Osteoblast (primary cell): ENCODE data around the gene MBD6. TPM values are rescaled to one million over a fixed set of nuclear protein-coding genes. Genes with fewer than 3 reads are reported as not detected.
"Not testable (repeated sequence)": the region's sequence is repeated elsewhere in the genome, so short reads cannot be mapped to it uniquely, and the experiment has no call there.

ENCODE experiments used
- DNase-seq: peaks from one replicate; pipeline ENCODE4 v3.0.0; 2011; ENCODE audit warnings: low spot score, mixed read lengths; ENCODE audit not compliant: insufficient read length; ENCODE audit errors: missing footprints
- H2AFZ ChIP-seq: 2 replicates; pipeline ENCODE4 v1.6.0; 2011; ENCODE audit warnings: mild to moderate bottlenecking, low read length
- H3K27ac ChIP-seq: 2 replicates; pipeline ENCODE4 v1.5.1; 2011; ENCODE audit warnings: mild to moderate bottlenecking, low read depth, low read length, moderate library complexity
- H3K27me3 ChIP-seq: 2 replicates; pipeline ENCODE4 v1.6.0; 2012; ENCODE audit warnings: mild to moderate bottlenecking, control low read depth, inconsistent platforms, low read length, moderate library complexity; ENCODE audit not compliant: insufficient read depth
- H3K36me3 ChIP-seq: 2 replicates; pipeline ENCODE4 v1.5.1; 2011; ENCODE audit warnings: mild to moderate bottlenecking, low read length, control low read depth, moderate library complexity; ENCODE audit not compliant: insufficient read depth
- H3K4me1 ChIP-seq: 2 replicates; pipeline ENCODE4 v1.5.1; 2011; ENCODE audit warnings: mild to moderate bottlenecking, low read length, control low read depth, moderate library complexity; ENCODE audit not compliant: insufficient read depth
- H3K4me2 ChIP-seq: 2 replicates; pipeline ENCODE4 v1.6.0; 2011; ENCODE audit warnings: mild to moderate bottlenecking, low read length; ENCODE audit not compliant: insufficient read depth
- H3K4me3 ChIP-seq: fragments of 200-600 bp; sonication (generic); 3 replicates; pipeline ENCODE4 v1.5.1; 2012; ENCODE audit warnings: mild to moderate bottlenecking, low read length, inconsistent platforms; ENCODE audit not compliant: insufficient read depth
- H3K79me2 ChIP-seq: 2 replicates; pipeline ENCODE4 v1.6.0; 2012; ENCODE audit warnings: mild to moderate bottlenecking, low read length, control low read depth, inconsistent platforms; ENCODE audit not compliant: insufficient read depth
- H3K9me3 ChIP-seq: 2 replicates; pipeline ENCODE4 v1.5.1; 2011; ENCODE audit warnings: low read depth, low read length, control low read depth
- H4K20me1 ChIP-seq: 2 replicates; pipeline ENCODE4 v1.6.0; 2012; ENCODE audit warnings: mild to moderate bottlenecking, low read length, control low read depth; ENCODE audit not compliant: insufficient read depth
- CTCF ChIP-seq: IDR thresholded peaks from 2 replicates; pipeline ENCODE4 v1.5.1; 2011; ENCODE audit warnings: mild to moderate bottlenecking, low read depth, low read length, moderate library complexity; ENCODE audit errors: extremely low read depth
- total RNA-seq: library from RNA; depleted of rRNA; stranded (reverse); fragments of >200 nt; gene quantifications from 2 replicates; pipeline ENCODE4 v1.2.3, GENCODE V29; 2012

Gene MBD6
- total RNA-seq, 1 donor, result 5.8 TPM

- no peaks in the 10 kb centered on the region for H3K4me1 ChIP-seq
- no peak overlapping the region for H2AFZ ChIP-seq
- no peak overlapping the region for H3K4me2 ChIP-seq
- no peaks in the 10 kb centered on the region for H3K27me3 ChIP-seq
- no peaks in the 10 kb centered on the region for H4K20me1 ChIP-seq
- no peak overlapping the region for H3K4me3 ChIP-seq
- TF ChIP-seq CTCF, result no peak
- peaks cover 60% of the 10 kb centered on the region for H3K36me3 ChIP-seq
- no peaks in the 10 kb centered on the region for H3K9me3 ChIP-seq
- no peaks in the 10 kb centered on the region for H3K79me2 ChIP-seq
- no peak for DNase-seq
- H3K27ac ChIP-seq, result no peak overlapping the region
Measured at GRCh38 chr12:57500213-57500612, 22.4 kb upstream of the MBD6 start.

GRCh38 chr12:57502311-57502969 is 20.2 kb upstream of the MBD6 start:
- DNase-seq, H3K9me3 ChIP-seq, H3K79me2 ChIP-seq, H3K27me3 ChIP-seq, H3K4me2 ChIP-seq, H4K20me1 ChIP-seq, H2AFZ ChIP-seq, H3K4me3 ChIP-seq, H3K27ac ChIP-seq, H3K4me1 ChIP-seq: not testable (repeated sequence)
- H3K36me3 ChIP-seq, result peaks cover 59% of the 10 kb centered on the region

- H4K20me1 ChIP-seq, H3K4me3 ChIP-seq, H3K9me3 ChIP-seq, H2AFZ ChIP-seq, H3K27ac ChIP-seq, H3K4me2 ChIP-seq, DNase-seq, H3K4me1 ChIP-seq, H3K79me2 ChIP-seq, H3K27me3 ChIP-seq: not testable (repeated sequence)
- H3K36me3 ChIP-seq, result peaks cover 52% of the 10 kb centered on the region
Measured at GRCh38 chr12:57506541-57506940, 16.1 kb upstream of the MBD6 start.

GRCh38 chr12:57507796-57508195 is 14.8 kb upstream of the MBD6 start:
- not testable (repeated sequence) for H4K20me1 ChIP-seq, H3K4me1 ChIP-seq, H3K27me3 ChIP-seq, H3K9me3 ChIP-seq, H3K27ac ChIP-seq, H2AFZ ChIP-seq, H3K4me3 ChIP-seq, DNase-seq, H3K79me2 ChIP-seq, H3K4me2 ChIP-seq
- peaks cover 56% of the 10 kb centered on the region for H3K36me3 ChIP-seq

- DNase-seq, result no peak
- Histone ChIP-seq H3K4me3 (no peak overlapping the region), H3K27me3 (no peaks in the 10 kb centered on the region), H4K20me1 (peaks cover 4% of the 10 kb centered on the region), H2AFZ (no peak overlapping the region), H3K27ac (no peak overlapping the region), H3K36me3 (peaks cover 67% of the 10 kb centered on the region), H3K9me3 (no peaks in the 10 kb centered on the region), H3K4me1 (no peaks in the 10 kb centered on the region), H3K4me2 (no peak overlapping the region), H3K79me2 (peaks cover 1% of the 10 kb centered on the region)
- no peak for TF ChIP-seq CTCF
Measured at GRCh38 chr12:57511161-57511560, 11.5 kb upstream of the MBD6 start.
